Activated T-cell treated with anti-CD3 and anti-CD28 coated beads, Interleukin-2, amount 50 U/mL, for 48 hours (primary cell): ENCODE data around the gene TNK2.
"Not testable (repeated sequence)": the region's sequence is repeated elsewhere in the genome, so short reads cannot be mapped to it uniquely, and the experiment has no call there.

Experiments
- DNase-seq, 2 experiments: peaks; one replicate each; pipeline ENCODE4 v3.0.0-alpha.2; 2020

The TNK2 gene

DNA sequence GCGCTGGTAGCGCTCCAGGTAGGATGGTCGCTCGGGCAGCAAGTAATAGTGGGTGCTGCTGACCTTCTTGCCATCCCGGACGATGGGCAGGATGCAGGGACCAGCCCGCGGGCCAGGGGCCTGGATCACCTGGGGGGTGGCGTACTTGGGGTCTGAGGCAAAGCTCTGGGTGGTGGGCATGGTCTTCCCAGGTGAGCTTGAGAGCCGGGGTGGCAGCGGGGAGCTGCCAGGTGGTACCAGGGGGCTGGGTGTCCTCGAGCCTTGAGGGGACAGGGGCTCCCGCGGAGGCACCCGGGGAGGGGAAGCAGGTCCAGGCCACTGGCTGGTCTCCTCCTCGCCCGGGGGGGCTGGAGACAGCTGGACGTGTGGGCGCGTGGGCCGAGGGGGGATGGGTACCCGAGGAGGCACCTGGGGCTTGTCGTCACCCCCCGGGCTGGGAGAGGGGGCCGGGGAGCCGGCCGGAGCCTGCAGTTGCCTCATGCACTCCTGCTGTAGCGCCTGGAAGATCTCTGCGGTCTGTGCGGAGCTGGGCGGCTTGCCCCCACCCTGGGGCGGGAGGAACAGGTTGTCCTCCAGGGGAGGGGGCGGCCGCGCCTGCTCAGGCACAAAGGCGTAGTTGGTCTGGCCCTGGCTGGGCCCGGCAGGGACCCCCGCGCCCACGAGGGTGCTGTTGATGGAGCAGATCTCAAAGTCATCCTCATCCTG lies 40.6 kb downstream of the TNK2 start:
- no peak for DNase-seq

DNA sequence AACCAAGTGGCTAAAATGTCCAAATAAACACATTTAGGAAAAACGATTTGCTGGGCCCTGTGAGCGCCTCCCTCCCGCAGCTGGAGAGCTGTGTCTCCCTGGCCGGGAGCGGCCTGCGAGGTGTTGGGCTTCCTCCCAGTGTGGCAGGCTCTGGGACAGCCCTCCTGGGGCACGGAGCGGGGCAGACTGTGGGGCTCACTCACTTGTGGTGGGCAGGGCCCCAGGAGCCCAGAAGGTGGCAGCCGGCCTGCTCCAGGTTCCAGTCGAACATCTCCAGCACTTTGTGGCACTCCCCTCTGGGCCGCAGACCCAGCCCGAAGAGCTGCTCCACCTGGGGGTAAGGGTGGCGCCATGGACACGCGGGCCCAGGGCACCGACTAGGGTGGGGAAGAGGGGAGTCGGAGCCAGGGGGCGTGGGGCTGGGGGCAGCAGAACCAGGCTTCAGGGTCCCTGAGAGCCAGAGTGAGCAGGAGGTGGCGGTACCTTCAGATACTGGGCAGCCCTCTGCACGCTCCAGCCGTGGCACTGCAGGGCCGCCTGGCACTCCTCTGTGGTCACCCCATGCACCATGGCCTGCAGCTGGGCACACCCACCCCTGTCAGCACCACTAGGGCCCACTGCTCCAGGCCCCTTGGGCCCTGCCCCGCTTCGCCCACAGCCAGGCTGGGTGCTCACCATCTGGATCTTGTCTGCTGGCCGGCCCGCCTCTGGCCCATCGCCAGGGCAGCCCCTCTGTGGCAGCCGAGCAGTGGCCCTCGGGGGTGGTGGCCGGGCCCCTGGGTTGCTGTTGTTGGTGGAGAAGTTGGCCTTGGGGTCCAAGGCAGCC lies 41.5 kb downstream of the TNK2 start:
- DNase-seq = no peak

DNA sequence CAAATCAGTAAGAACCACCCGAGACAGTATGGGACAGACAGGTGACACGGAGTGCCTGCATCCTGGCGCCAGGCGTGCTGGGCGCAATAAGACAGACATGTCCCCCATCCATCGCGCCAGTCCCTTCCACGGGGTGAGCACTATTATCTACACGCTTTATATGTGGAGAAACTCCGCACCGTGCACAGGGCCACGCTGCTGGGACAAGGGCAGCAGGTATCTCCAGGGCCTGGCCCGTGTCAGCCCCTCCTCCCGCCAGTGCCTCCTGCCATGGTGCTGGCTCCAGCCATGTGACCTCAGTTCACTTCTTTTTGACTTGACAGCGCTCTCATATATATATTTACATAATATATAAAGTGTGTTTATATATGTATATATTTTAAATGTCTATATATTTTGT lies 42.6 kb downstream of the TNK2 start:
- DNase-seq = no peak

DNA sequence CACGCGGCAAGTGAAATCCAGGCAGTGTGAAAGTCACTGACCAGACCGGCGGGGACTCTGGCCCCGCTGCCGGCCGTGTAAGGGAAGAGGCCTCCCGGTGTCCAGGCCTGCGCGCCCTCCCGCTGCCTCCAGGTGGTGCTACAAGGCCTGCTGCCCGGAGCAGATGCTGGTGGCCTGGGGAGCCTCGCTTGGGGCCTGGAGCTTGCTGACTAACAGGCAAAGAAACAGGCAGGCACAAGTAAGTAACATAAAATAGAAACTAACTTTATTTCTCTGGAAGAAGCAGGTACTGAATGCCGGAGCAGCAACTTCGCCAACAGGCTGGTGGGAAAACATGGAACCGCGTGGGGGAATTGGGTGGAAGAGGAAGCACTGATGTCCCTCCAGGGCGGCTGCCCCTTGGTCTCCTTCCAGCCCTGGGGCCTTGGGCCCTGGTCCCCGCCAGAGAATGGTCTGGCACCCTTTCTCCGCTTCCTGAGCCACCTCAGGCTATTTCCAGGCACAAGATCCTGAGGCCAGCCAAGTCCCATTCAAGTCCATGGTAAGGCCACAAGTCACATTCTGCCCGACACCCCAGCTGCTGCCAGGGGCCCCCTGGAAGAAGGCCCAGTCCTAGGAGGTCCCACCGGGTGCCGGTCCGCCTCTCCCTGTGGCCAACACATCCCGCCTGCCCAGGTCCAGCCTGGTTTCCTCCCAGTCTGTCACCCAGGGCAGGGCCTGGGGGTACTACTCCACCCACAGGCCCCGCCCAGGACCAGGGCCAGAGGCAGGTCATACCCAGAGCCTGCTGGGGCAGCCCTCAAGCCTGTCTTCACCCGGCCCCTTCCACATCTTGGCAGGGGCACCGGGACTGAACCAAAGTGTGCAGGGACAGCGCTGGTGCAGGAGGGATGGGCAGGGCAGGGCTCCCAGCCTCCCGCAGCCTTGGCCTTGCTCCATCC lies 45.0 kb downstream of the TNK2 start:
- DNase-seq = peak; percentile 82 to 84

DNA sequence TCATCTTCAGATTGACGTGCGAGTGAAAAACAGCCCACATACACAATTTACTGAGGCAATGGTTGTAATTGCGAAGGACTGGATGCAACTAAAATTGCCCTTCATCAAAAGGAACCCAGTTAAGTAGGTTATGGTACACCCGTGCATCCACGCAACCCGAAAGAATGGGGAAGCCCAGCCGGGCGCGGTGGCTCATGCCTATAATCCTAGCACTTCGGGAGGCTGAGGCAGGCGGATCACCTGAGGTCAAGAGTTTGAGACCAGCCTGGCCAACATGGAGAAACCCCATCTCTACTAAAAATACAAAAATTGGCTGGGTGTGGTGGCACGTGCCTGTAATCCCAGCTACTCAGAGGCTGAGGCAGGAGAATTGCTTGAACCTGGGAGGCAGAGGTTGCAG lies 46.0 kb downstream of the TNK2 start:
- not testable (repeated sequence) for DNase-seq

DNA sequence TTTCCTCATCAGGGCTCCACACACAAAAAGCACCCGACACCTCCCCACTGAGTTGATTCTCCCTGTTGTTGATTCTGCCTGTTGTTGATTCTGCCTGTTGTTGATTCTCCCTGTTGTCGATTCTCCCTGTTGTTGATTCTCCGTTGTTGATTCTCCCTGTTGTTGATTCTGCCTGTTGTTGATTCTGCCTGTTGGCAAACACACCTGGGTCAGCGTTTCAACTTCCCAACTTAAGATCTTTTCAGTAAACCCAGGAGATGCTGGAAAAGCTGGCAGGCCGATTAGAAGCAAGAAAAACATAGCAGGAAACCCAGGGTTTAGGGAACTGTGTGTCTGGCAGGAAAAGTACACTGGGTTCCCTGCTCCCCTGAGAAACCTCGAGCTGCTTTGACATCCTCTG lies 47.9 kb downstream of the TNK2 start:
- no peak for DNase-seq

DNA sequence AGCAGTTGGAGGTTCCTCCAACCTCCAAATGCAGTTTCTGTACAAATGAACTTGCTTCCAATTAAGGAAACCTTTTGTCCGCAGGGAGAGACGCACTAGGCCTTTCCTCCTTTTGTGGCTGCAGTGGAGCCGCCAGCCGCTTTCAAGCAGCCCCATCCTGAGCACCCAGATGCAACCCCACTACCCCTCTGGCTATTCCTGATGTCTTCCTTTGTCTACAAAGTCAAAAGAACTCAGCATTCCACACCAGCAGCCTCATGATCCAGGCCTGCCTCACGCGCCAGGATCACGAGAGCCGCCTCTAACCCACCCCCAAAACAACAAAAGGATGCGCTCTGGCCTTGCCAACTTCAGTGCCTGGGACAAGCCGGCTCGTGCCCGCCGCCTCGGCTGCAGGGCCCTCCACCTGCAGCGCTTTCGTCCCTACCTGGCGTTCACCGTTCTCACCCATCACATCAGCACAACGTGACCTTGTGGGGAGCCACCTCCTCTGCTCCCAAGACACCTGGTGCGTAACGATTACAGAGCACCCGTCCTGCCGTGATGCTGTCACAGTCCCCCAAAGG lies 48.4 kb downstream of the TNK2 start:
- no peak for DNase-seq

DNA sequence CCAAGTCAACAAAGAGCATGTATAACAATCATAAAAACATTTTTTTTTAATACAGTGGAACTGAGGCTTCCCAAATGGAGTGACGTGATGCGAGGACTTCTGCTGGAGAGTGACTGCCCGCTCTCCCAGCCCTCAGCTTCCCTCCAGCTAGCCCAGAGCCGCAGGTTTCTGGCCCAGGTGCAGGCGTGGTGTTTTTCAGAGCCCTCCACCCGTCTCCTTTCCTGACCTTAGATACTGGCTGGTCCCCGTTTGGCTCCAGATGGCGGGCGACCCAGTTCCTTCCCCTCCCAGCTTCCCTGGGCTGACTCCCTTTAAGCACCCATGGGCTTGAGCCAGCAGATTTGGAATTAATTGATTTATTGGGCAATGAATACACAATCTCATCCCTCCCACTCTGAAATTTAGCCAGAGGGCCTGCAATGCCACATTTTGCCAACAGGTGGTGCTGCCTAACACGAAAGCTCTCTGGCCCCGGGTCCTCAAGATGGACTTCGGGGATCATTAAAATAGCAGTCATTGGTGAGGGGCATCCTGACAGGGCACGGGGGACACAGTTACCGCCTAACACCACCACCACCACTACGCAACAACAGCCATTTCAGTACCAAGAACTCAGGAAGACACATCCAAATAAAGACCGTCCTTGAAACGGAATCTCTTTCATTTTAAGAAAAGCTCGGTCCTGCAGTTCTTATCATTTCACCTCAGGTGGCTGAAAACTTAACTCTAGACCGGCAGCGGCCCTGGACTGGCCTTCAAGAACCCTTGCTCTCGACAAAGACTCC lies 49.1 kb downstream of the TNK2 start:
- DNase-seq = peak; percentile 90 to 92

DNA sequence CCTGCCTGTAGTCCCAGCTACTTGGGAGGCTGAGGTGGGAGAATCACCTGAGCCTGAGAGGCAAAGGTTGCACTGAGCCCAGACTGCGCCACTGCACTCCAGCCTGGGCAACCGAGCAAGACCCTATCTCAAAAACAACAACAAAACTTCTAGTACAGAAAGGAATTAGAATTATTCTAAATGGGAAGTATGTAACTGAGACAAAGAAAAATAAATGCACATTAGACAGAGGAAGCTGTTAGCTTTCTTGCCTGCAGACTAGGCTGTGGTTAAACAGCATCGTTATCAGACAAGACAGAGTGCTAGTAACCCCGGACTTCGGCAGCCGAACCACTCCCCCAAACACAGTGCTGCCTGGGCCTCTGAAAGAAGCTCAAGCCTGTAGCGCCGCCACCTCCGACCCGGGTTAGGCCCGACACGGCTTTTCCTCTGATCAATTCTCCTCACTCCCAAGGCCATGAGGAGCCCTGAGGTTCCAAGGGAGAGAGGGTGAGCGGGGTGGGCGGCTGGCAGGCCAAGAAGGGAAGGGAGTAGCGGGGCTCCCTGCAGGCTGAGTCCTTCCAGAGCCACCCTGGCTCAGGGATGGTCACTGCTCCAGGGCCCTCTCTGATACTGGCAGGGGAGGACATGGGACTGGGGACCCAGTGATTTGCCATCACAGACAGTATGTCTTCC lies 51.8 kb downstream of the TNK2 start:
- DNase-seq = no peak

DNA sequence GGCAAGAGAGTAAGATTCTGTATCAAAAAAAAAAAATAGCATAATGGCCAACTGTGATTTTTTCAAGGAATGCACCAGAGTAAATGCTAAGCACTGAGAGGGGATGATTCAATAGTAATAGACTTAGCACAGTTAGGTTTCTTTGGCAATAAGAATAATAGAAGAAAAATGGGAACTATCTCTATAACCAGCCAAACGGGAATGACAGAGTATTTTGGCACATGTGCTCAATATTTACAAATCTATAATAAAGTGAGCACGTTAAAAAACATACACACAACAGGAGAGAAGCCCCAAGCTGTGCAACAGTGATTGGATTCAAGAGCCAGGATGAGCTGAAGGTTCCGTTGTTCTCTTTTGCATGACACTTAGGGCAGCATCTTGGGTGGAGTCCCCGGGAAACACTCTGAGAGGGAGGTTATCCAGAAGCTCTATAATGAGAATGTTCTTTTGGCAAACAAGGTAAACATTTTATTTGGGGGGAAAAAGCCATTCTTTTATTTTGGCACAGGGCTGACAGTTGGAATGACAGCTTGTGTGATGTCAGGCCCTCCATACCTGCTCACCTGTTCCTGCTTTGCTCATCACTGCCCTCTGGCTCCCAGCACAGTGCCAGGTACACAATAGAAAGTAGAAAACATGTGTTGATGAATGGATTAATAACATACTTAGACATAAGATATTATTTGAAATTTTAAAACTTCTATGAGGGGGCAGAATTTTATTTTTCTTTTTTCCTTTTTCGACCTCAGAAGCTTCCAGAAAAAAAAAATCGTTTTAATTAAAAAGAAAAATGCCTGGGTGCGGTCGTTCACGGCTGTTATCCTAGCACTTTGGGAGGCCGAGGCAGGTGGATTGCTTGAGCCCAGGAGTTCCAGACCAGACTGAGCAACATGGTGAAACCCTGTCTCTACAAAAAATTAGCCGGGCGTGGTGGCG lies 52.6 kb downstream of the TNK2 start:
- DNase-seq = no peak

DNA sequence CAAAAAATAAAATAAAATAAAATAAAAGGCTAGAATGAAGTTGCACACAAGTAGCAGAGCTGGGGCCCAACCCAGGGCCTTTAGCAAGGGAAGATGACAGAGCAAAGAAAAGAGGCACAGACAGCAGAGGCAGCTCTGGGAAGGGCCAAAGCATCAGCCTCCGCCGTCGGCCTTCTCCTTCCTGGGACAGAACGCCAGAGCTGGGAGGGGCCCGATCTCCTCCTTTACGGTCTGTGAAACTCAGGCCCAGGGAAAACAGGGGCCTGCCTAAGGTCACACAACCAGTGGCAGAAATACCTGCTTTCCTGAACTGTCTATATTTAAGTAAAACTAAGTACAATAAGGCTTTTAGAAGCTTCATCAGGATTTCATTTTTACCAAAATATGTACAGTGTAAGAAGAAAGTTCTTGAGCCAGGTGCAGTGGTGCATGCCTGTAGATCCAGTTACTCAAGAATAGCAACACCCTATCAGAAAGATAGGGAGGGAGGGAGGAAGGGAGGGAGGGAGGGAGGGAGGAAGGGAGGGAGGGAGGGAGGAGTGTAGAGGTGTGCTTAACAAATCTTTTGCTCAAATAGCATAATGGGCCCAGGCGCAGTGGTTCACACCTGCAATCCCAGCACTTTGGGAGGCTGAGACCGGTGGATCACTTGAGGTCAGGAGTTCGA lies 53.6 kb downstream of the TNK2 start:
- DNase-seq = no peak

DNA sequence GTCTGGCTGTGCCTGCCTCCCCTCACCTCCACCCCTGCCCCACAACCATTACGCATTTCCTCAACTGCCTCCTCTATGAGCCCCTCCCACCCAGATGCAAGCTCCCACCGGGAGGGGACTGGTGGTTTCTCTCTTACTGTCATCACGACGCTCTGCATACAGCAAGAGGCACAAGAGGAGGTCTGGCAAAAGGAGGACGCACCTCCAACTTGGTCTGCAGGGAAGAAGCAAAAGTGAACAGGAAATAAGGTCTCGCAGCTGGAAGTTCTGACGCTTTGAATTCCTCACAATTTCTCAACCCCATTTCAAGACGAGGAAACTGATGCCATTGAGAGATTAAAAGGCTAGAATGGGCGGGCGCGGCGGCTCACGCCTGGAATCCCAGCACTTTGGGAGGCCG lies 54.4 kb downstream of the TNK2 start:
- no peak for DNase-seq

DNA sequence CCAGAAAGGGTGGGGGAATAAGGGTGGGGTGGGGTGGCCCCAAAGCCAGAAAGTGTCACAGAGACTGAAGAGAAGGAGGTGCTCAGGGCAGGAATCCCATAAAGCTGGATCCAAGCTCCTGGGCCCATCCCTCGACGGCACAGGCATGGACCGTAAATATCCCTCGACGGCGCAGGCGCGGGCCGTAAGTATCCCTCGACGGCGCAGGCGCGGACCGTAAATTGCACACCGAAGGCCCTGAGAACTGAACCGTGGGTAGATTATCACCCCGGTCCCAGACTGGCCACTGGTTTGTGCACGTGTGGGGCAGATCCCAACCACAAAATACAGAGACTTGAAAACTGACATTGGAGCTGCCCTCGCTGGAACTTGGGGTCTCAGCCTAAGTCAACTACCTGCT lies 55.3 kb downstream of the TNK2 start:
- DNase-seq = no peak

DNA sequence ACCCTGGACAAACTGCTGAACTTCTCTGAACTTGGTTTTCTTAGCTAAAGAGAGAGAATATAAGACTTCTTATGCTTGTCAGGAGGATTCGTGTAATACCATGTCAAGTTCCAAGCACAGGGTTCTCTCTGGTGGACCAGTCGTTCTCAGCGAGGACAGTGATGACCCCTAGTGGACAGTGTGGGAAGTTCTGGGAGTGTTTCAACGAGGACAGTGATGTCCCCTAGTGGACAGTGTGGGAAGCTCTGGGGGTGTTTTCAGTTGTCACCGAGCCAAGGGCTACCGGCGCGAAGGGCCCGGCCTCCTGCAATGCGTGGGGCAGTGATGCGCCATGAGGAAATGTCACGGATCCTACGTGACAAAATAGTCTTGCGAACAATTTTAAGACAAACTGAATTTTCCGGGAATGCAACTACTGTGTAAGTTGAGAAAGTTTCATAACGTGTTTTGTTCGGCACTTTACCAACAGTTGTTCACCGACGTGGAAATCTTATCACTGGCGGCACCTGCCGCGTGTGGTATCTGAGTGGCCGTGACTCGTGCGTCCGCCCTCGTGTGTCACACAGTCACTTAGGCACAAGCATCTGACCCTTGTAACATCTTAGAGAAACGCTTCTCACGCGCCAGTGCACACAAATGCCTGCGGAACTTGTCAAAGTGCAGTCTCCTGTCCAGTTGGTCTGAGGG lies 57.4 kb downstream of the TNK2 start:
- peak; percentile 93 to 95 for DNase-seq

DNA sequence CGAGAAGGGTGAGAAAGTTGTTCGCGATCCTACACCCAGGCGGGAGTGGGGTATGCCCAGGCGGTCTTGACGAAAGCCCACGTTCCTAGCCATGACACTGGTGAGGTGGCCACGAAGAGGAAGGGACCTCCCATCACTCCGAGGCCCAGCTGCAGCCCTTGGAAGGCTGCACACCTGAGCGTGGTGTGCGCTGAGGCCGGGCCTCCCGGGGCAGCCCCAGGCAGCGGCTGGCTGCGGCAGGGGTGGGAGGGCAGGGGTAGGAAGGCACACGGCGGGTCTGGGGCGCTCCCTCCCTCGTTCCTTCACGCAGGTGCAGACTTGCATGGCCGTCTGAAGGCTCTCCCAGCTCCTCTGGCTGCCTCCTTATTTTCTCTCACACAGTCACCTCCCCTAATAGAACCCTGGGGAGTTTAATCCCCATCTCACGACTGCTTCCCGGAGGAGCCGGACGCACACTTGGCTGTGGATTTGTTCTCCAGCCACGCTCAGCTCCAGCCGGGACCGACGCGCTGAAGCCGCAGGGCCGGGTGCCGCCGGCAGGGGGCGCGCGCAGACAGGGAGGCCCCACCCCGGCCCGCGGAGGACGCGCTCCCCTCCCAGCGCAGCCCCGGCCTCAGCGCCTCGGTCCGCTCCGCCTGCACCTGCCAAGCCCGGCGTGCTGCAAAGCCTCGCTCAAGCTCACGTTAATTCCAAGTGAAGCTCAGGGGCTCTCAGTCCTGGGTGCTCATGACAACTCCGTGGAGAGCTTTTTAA lies 58.9 kb downstream of the TNK2 start:
- DNase-seq = no peak

DNA sequence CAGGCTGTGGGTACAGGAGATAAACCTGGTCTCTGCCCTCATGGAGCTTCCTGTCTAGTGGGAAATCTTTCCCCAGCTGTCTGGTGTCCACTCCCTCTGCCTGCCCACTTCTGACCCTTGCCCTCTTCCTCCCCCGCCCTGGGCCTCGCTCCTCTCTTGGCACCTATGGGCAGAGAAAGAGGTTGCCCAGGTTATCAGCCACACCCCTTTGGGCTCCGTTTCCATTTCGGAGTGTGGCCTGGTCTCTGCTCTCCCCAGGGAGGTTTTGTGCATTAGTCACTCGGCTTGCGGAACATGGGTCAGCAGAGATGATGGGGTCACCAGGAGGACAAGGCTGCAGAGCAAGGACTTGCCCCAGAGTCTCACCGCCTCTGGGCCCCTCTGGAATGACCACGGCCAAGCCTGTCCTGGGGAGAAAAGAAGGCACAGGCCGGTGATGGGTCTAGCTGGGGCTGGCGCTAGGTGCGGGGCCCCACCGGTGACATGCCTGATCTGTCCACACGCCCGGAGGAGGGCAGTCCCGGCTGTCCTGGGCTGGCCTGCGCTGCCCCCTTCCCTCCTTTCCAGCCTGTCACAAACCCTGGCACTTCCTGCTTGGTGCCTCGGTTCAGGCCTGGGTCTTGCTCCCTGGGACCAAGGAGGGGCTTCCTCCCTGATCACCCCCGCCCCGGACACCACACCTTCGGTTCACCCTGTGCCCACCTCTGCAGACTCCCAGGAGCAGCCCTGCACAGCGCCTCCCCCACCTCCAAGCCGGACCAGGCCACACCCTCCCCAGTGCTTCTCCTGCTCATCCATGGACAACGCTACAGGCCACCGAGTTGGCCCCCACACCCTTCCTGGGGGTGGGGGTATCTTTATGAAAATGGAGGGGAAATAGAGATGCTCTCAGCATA lies 61.0 kb downstream of the TNK2 start:
- DNase-seq = no peak

DNA sequence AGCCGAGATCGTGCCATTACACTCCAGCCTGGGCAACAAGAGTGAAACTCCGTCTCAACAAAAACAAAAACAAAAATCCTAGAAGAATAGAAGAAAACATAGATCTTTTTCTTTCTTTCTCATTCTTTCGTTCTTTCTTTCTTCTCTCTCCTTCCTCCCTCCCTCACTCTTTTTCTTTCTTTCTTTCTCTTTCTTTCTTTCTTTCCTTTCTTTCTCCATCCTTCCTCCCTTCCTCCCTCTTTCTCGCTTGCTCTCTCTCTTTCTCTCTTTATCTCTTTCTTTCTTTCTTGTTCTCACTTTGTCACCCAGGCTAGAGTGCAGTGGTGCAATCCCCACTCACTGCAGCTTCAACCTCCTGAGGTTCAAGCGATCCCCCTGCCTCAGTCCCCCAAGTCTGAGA lies 62.9 kb downstream of the TNK2 start:
- no peak for DNase-seq
